Upper lobe of right lung (tissue), 1 donor: ENCODE measurements around the gene GPSM3. TPM values are rescaled to one million over a fixed set of nuclear protein-coding genes. Genes with fewer than 3 reads are reported as not detected.

Experiments
- ATAC-seq: fragments of 200-7000 bp; cut with Tn5 transposase; one replicate; pipeline ENCODE4 v1.9.1; 2020; ENCODE audit warnings: mild to moderate bottlenecking, moderate library complexity
- DNase-seq: peaks from one replicate; pipeline ENCODE4 v3.0.0-alpha.2; 2020
- H3K27ac ChIP-seq: fragments of 200-600 bp; one replicate; pipeline ENCODE4 v1.8.0; 2022
- H3K27me3 ChIP-seq: fragments of 200-600 bp; one replicate; pipeline ENCODE4 v1.8.0; 2022; ENCODE audit warnings: mild to moderate bottlenecking
- H3K36me3 ChIP-seq: fragments of 200-600 bp; one replicate; pipeline ENCODE4 v1.8.0; 2022
- H3K4me1 ChIP-seq: fragments of 200-600 bp; one replicate; pipeline ENCODE4 v1.8.0; 2022
- H3K4me3 ChIP-seq: fragments of 200-600 bp; one replicate; pipeline ENCODE4 v1.8.0; 2022; ENCODE audit warnings: mild to moderate bottlenecking
- H3K9me3 ChIP-seq: fragments of 200-600 bp; one replicate; pipeline ENCODE4 v1.8.0; 2022
- intact Hi-C: fragments of 100-400 bp; cut with DNase I; formaldehyde crosslinking; loops from one replicate; pipeline ENCODE4 v1.11.0; 2022
- total RNA-seq: library from RNA; stranded (reverse); fragmentation: NEBNext Ultra II Directional; extraction: Animal tissue kit (Norgen Biotek cat#: 25700); gene quantifications from one replicate; pipeline ENCODE4 v1.2.1, GENCODE V29; 2021
- TF ChIP-seq, protein P1 (sequence below): fragments of 200-600 bp; IDR thresholded peaks from one replicate; pipeline ENCODE4 v1.8.0; 2022; ENCODE audit warnings: antibody characterized with exemption
- donor health status: DM: no; HTN: yes; CAD: no; lungs with severe emphysema.

The GPSM3 gene
- total RNA-seq, 1 donor from 2014 or later, result 51.9 TPM

DNA sequence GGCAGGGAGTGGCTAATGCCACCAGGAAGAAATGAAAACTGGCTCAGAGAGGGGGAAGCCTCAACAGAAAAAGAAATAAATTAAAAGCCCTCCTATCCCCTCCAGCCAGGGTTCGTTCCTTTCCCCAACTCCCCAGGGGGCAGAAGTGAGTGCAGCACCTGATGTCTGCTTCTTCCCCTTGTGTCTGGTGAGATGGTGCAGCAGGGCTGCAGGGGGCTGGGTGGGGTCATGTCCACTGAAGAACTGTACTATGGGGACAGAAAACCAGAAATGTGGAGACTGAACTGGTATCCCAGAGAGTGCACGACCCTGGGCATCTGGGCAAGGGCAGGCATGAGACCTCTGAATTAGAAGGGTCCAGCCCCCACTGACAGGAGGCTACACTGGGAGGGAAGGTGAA is 24.1 kb downstream of the GPSM3 start:
- TF ChIP-seq, protein P1, sequence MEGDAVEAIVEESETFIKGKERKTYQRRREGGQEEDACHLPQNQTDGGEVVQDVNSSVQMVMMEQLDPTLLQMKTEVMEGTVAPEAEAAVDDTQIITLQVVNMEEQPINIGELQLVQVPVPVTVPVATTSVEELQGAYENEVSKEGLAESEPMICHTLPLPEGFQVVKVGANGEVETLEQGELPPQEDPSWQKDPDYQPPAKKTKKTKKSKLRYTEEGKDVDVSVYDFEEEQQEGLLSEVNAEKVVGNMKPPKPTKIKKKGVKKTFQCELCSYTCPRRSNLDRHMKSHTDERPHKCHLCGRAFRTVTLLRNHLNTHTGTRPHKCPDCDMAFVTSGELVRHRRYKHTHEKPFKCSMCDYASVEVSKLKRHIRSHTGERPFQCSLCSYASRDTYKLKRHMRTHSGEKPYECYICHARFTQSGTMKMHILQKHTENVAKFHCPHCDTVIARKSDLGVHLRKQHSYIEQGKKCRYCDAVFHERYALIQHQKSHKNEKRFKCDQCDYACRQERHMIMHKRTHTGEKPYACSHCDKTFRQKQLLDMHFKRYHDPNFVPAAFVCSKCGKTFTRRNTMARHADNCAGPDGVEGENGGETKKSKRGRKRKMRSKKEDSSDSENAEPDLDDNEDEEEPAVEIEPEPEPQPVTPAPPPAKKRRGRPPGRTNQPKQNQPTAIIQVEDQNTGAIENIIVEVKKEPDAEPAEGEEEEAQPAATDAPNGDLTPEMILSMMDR, result no peak
- H3K4me1 ChIP-seq, result no peaks in the 10 kb centered on the region
- no peaks in the 10 kb centered on the region for H3K27me3 ChIP-seq
- no peaks in the 10 kb centered on the region for H3K9me3 ChIP-seq
- no peak for DNase-seq
- ATAC-seq, result no peak
- H3K27ac ChIP-seq, result no peak overlapping the region
- intact Hi-C loops, result no loop called here
- no peak overlapping the region for H3K4me3 ChIP-seq
- peaks cover 43% of the 10 kb centered on the region for H3K36me3 ChIP-seq

DNA sequence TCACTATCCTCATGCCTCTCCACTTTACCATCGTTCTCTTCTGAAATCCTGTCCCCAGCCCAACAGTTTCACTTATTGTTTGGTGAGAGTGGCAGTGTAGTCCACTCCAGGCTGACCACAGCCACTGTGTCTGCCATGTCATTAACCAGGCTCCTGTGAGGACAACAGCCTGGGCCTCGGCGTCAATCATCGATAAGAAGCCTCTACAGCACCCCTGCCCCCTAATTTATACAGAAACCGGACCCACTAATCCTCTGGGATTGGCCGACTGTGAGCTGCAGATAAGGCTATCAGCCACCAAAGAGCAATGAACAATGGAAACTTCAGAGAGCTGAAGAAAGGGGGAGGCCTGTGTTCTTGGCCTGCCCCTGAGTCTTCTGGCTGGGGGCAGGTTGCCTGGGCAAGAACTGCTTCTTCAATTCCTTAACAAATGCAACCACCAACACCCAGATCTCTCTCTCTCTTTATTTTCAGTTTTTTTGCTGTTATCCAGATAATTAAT is 24.6 kb downstream of the GPSM3 start:
- no peaks in the 10 kb centered on the region for H3K9me3 ChIP-seq
- H3K27me3 ChIP-seq, result no peaks in the 10 kb centered on the region
- intact Hi-C loops, result no loop called here
- DNase-seq (no peak), ATAC-seq (no peak)
- no peak overlapping the region for H3K4me3 ChIP-seq
- H3K36me3 ChIP-seq, result peaks cover 43% of the 10 kb centered on the region
- no peaks in the 10 kb centered on the region for H3K4me1 ChIP-seq
- H3K27ac ChIP-seq, result no peak overlapping the region
- TF ChIP-seq, protein P1, result no peak

DNA sequence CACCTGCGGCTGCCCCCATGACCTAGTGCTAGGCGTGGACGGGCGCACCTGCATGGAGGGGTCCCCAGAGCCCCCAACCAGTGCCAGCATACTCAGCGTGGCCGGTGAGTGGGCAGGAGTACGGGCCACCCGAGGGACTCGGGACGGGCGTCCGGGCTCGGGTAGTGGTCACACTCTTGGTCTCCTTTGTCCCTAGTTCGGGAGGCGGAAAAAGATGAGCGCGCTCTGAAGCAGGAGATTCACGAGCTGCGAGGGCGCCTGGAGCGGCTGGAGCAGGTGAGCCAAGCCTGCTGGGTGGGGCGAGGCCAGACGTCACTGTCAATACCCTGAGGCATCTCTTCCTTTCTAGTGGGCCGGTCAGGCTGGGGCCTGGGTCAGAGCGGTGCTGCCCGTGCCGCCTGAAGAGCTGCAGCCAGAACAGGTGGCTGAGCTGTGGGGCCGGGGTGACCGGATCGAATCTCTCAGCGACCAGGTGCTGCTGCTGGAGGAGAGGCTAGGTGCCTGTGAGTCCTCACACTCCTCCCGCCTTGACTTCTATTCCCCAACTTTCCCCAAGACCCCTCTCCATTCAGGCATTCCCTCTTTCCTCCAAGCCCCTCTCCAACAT is 25.2 kb downstream of the GPSM3 start:
- DNase-seq, result no peak
- intact Hi-C loops, result no loop called here
- H3K27ac ChIP-seq, result no peak overlapping the region

DNA sequence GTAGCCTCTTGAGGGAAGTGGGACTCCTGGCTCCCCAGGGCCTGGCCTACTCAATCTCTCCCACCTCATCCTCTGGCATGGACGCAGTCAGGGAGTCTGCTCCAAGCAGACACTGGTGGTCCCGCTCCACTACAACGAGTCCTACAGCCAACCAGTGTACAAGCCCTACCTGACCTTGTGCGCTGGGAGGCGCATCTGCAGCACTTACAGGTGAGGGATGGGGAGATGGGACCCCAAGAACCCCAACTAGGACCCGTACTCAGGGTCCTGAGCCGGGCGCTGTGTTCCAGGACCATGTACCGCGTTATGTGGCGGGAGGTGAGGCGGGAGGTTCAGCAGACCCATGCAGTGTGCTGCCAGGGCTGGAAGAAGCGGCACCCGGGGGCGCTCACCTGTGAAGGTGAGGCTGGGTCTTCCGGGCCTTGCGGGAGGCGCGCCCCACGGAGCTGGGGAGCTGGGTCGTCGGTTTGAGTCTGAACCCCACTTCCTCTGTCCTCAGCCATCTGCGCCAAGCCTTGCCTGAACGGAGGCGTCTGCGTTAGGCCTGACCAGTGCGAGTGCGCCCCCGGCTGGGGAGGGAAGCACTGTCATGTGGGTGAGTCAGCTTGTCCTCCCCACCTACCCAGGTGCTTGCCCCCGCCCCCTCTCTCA is 25.9 kb downstream of the GPSM3 start:
- no peak overlapping the region for H3K4me3 ChIP-seq
- TF ChIP-seq, protein P1, result no peak
- H3K27me3 ChIP-seq, result no peaks in the 10 kb centered on the region
- no peaks in the 10 kb centered on the region for H3K9me3 ChIP-seq
- intact Hi-C loops, result no loop called here
- H3K36me3 ChIP-seq, result peaks cover 43% of the 10 kb centered on the region
- DNase-seq, result no peak
- H3K27ac ChIP-seq, result no peak overlapping the region
- no peaks in the 10 kb centered on the region for H3K4me1 ChIP-seq
- peak; percentile 5 for ATAC-seq

More for the DNA sequence above, 25.2 kb downstream of the GPSM3 start:
- Histone ChIP-seq H3K27me3 (no peaks in the 10 kb centered on the region), H3K4me3 (no peak overlapping the region), H3K4me1 (no peaks in the 10 kb centered on the region), H3K36me3 (peaks cover 43% of the 10 kb centered on the region), H3K9me3 (no peaks in the 10 kb centered on the region)
- ATAC-seq, result no peak
- TF ChIP-seq, protein P1, result no peak

DNA sequence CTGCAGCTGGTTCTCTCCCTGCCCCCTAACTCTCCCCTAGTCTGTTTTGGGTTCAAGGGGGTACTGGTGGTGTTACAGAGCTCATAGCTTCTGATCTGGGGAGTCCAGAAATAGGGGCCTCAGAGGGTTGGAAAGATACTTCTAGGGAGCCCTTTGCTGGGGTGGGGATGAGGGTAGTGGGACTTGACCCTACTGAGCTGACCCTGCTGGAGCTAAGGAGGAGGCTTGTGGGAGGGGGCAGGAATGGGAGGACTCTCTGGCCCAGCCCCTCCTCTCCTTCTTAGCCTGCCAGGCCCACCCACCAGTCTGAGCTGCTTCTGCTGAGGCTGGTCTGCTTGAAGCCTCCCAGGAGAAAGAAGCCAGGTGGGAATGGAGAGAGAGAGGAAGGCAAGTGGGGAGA is 28.1 kb downstream of the GPSM3 start, which contains the start of gene EGFL8:
Gene EGFL8, plus strand, starts transcription at position 301 of the 400 bp plus-strand sequence. CDS start 1,571 bp downstream, outside the sequence.
- TF ChIP-seq, protein P1, result no peak
- Histone ChIP-seq H3K36me3 (peaks cover 30% of the 10 kb centered on the region), H3K4me3 (no peak within 1 kb of the TSS)

More for the DNA sequence above, 28.1 kb downstream of the GPSM3 start, which contains the start of gene EGFL8:
- Histone ChIP-seq H3K4me1 (no peaks in the 10 kb centered on the region), H3K9me3 (no peaks in the 10 kb centered on the region), H3K27me3 (no peaks in the 10 kb centered on the region), H3K27ac (peak within 1 kb of the TSS; percentile 42)
- intact Hi-C loops, result no loop called here
- ATAC-seq (no peak), DNase-seq (no peak)
